ENCODE results near the gene GDPD1.
A peak's percentile ranks its signal among the peaks of the same experiment; 100 is the strongest.
"Not testable (repeated sequence)": the region's sequence is repeated elsewhere in the genome, so short reads cannot be mapped to it uniquely, and the experiment has no call there.

The GDPD1 gene

DNA sequence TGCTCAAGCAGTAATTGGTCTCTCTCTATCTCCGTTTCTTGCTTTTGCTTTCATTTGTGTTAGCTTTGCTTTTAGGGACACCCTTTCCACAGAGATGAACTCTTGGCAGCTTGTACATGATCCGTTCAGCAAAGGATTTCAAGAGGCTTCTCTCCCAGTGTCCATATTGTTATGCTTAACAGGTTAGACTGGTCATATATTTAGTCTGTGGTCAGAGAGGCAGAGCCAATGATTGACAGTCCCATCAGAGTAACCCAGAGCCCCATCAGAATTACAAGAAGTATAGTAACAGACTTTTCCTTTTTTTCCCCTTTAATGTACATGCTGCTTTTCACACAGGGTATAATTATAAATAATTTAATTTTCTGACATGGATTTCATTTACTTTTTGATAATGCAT is 34.4 kb downstream of the GDPD1 start:
- DNase-seq (ENCODE audit: low spot score) = no peak

DNA sequence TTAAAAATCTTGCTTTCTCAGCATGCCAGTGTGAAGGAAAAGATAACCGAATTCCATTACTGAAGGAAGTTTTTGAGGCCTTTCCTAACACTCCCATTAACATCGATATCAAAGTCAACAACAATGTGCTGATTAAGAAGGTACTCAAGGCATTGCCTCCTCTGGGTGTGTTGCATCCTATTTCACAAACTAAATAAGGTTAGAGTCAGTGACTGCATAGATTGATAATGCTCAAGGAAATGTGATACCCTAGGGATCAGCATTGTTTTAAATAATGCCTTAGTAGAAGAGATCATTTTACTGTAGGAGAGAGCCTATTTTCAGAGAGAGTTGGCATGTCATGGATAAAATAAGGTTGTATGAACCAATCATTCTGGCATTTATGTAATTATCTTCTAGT is 36.8 kb downstream of the GDPD1 start:
- DNase-seq (ENCODE audit: low spot score) = no peak

DNA sequence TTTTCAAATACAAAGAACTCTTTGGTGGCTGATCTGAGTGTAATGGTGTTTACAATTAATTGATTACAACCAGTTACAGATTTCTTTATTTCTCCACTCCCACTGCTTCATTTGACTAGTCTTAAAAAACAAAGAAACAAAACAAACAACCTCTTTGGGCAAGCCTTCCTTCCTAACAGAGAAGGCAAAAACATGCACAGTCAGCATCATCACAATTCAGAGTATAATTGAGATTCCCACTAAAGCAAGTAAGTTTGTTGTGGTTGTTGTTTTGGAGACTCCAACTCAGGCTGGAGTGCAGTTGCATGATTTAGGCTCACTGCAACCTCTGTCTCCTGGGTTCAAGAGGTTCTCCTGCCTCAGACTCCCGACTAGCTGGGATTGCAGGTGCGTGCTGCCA is 40.4 kb downstream of the GDPD1 start:
- DNase-seq (ENCODE audit: low spot score) = no peak

DNA sequence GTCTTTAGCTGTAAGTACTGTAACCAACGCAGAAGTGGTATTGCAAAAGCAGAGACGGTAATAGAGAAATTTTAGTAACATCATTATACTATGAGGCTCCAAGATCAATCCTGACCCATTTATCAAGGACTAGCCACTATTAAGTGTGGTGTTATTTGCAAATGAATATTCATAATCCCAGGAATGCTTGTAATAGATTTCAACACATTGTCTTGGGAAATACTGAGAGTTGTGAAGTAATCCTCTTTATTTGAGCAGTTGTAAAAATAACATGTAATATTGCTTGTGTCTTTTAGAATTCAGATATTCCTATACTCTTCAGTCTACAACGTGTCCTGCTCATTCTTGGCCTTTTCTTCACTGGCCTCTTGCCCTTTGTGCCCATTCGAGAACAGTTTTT is 46.4 kb downstream of the GDPD1 start:
- no peak for DNase-seq (ENCODE audit: low spot score)

DNA sequence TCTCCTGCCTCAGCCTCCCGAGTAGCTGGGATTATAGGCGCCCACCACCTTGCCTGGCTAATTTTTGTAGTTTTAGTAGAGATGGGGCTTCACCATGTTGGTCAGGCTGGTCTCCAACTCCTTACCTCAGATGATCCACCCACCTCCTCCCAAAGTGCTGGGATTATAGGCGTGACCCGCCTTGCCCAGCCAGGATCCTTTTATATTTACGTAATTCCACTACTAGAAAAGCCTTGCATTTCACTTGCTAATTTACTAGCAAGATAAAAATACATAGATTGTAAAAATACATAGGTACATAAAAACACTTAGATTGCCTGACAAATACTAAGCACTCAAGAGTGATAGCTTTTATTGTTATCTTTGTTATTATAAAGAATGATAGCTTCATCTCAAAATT is 47.5 kb downstream of the GDPD1 start:
- no peak for DNase-seq (ENCODE audit: low spot score)

DNA sequence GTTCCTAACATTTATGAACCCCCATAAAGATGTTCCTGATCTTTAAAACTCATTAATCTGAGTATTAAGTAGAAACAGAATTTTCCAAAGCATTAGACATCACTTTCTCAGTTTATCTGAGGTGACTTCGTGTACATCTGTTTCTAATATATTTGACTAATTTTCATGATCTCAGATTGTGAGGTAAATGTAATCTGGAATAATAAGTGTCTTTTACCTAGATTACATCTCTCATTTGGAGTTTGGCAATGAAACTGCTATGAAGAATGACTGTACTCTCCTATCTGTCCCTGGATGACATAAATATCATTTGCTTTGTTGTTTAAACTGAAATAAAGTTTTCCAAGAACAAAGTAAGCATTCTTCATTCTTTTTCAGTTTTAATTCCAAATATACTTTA is 55.3 kb downstream of the GDPD1 start:
- DNase-seq (ENCODE audit: low spot score) = no peak

DNA sequence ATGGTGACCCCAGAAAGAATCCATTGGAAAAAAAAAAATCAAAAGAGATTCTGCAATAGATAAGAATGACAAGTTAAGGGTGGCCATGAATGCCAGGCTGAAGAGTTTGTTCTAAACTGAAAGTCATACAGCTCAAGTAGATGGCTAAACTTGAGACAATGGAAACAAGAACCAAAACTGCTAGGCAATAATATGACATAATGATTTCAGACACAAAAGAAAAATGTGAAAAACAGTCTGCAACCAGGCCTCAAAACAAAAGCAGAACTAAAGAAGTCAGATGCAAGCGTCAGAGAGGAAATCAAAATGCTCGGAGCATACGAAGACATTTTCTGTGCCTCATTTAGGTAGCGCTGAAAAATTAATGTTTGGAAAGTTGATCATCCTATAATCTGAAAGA is 56.7 kb downstream of the GDPD1 start:
- DNase-seq (ENCODE audit: low spot score) = no peak

DNA sequence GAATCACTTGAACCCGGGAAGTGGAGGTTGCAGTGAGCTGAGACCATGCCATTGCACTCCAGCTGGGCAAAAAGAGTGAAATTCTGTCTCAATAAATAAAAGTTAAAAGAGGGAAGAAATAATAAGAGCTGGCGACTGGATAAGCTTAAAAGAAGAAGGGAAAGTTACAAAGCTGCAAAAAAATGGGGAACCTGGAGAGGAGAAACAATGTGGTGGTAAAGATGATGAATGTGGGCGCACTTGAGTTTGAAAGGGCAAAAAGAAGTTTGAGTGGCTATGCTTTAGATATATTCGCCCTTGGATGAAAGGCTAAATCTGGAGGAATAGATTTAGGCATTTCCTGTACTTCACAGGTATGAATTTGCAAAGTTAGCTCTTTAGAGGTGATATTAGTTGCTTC is 58.1 kb downstream of the GDPD1 start:
- DNase-seq (ENCODE audit: low spot score) = no peak

DNA sequence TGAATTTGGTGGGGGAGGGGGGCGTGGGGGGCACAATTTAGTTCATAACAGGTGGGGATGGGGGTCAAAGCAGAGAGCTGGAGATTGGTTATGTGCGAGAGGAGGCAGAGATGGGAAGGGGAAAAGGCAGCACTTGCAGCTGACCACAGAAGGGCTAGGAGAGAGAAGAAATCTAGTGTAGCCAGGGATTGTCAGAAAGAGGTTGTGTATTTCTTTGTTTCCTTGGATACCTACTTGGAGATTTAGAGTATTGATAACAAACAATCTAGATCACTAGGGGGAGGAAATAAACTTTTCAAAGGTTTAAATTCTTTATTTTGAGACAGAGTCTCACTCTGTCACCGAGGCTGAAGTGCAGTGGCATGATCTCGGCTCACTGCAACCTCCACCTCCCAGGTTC is 64.0 kb downstream of the GDPD1 start:
- no peak for DNase-seq (ENCODE audit: low spot score)

DNA sequence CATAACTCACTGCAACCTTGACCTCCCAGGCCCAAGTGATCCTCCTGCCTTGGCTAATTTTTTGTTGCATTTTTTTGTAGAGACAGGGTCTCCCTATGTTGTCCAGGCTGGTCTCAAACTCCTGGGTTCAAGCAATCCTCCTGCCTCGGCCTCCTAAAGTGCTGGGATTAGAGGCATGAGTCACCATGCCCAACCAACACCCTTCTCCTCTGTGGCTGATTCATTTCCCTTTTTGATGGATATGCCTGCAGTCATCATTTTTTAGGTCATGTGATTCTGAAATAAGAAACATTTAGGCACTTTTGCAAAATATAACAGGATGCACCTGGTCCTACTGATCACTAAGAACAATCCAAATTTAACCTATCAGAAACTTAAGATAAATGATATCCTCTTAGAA is 67.1 kb downstream of the GDPD1 start:
- DNase-seq (ENCODE audit: low spot score) = peak; percentile 68

DNA sequence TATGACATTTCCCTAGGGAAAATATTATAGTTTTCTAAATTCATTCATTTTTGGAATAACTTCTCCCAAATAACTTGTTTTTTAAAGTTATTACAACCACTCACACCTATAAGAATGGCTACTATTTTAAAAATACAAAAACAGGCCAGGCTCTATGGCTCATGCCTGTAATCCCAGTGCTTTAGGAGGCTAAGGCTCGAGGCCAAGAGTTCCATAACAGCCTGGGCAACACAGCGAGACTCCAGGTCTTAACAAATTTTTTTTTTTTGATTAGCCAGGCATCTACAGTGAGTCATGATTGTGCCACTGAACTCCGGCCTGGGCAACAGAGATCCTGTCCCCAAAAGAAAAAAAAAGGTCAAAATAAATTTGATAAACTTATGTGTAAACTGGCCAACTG is 67.6 kb downstream of the GDPD1 start:
- DNase-seq (ENCODE audit: low spot score) = no peak

DNA sequence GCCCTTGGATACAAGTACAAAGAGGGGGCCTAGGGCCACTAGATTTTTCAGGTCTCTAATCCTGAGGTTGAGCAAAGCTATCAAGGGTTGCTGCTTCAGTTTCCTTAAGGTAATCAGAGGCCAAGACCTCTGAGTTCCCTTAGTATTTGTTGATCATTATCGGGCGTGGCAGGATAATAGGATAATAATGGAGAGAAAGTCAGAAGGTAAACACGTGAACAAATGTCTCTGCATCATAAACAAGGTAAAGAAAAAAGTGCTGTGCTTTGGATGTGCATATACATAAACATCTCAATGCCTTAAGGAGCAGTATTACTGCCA is 69.6 kb downstream of the GDPD1 start:
- no peak for DNase-seq (ENCODE audit: low spot score)

DNA sequence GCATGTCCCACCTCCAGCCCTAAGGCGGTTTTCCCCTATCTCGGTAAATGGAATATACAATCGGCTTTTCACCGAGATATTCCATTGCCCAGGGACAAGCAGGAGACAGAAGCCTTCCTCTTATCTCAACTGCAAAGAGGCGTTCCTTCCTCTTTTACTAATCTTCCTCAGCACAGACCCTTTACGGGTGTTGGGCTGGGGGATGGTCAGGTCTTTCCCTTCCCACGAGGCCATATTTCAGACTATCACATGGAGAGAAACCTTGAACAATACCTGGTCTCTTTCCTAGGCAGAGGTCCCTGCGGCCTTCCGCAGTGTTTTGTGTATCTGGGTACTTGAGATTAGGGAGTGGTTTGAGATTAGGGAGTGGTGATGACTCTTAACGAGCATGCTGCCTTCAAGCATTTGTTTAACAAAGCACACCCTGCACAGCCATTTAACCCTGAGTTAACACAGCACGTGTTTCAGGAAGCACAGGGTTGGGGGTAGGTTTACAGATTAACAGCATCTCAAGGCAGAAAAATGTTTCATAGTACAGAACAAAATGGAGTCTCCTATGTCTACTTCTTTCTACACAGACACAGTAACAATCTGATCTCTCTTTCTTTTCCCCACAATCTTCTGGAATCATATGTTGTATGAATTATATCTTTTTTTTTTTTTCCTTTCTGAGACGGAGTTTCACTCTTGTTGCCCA is 70.1 kb downstream of the GDPD1 start:
- DNase-seq (ENCODE audit: low spot score) = not testable (repeated sequence)

DNA sequence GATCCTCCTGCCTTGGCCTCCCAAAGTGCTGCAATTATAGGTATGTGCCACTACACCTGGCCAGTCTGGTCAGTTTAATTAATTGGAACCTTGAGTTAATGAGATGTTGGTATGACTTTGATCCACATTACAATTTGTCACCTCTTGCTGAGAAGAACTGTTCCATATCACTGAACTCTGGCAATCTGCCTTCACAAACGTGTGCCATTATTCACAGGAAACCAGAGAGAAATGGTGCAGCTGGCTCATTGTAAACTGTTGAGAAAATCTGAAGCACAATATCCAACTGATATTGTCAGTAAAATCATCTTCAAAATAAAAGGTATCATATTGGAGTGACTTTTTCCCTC is 71.8 kb downstream of the GDPD1 start:
- no peak for DNase-seq (ENCODE audit: low spot score)

DNA sequence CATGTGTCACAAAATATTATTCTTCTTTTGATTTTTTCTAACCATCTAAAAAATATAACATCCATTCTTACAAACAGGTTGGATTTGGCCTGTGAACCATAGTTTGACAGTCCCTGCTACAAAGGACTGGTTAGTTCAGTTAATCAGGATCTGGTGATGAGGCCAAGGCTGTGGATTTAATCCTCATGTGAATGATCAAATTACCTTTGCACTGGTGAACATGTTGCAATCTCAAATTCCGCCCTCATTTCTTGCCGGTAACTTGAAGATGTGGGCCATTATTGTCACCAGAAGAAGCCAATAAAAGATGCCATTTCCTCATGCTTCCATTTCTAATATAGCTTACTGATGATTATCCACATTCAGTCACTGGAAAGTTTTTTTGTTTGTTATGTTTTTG is 75.9 kb downstream of the GDPD1 start:
- no peak for DNase-seq (ENCODE audit: low spot score)

DNA sequence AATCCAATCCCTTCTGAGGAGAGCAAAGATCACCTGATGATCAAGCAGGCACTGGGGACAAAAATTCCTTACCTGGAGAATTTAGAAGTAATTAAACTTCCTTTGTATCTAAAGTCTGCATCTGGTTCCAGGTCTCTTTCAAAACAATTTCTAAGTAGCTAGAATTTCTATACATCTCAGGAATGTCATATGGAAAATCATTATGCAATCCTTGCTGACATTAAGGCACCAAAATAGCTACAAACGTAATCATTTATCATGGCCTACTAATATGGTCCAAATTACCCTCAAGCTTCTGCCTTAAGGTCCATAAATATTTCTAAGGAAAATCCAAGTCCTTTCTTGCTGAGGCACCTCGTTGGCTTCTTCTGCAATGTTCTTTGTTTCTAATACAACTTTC is 78.2 kb downstream of the GDPD1 start:
- no peak for DNase-seq (ENCODE audit: low spot score)

DNA sequence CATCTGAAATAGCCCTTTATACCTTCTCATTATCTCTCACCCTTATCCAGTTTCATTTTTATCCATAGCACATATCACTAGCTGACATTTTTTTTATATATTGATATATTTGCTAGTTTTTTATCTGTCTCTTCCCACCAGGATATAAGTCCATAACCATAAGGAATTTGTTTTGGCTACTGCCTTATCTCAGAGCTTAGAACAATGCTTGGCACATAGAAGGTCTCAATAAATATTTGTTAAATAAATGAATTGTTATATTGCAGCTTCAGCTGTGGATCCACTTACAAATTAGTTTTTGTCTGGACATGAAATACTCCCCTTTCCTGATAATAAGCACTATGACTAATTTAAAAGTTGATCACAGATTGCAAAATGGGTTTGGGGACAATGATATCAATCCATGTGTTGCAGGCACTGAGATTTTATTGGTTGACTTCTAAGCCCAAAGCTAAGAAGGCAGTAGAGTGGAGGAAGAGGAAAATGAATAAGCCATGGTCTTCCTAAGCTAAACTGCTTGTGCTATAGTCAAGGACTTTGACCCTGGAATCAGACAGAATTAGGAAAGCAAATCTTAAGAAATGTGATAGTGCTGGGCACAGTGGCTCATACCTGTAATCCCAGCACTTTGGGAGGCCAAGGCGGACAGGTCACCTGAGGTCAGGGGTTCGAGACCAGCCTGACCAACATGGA is 79.2 kb downstream of the GDPD1 start:
- DNase-seq (ENCODE audit: low spot score) = no peak

DNA sequence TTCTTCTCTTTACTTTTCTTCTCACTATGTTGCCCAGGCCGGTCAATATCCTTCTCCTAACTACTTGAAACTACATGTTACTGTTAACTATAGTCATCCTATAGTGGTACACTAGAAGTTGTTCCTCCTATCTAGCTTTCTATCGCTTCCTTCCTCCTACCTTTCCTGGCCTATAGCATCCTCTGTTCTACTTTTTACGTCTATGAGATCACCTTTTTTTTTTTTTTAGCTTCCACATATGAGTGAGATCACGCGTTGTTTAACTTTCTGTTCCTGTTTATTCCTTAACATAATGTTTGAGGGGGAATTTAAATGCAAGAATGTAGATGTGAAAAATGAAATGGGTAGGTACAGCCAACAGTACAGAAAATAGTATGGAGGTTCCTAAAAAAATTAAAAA is 80.6 kb downstream of the GDPD1 start:
- DNase-seq (ENCODE audit: low spot score) = no peak

DNA sequence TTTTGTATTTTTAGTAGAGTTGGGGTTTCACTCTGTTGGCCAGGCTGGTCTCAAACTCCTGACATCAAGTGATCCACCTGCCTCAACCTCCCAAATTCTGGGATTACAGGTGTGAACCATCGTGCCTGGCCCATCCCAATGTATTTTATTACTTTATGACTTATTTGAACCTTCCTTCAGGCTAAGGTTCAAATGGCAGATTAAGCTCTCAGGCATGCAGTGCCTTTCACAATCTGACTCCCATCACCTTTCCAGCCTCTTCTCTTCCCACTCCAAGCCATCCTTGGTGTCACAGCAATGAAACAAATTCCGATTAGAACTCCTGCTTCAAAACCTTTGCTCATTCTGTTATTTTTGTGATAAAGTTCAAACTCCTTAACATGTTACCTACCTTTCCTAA is 84.5 kb downstream of the GDPD1 start:
- no peak for DNase-seq (ENCODE audit: low spot score)

DNA sequence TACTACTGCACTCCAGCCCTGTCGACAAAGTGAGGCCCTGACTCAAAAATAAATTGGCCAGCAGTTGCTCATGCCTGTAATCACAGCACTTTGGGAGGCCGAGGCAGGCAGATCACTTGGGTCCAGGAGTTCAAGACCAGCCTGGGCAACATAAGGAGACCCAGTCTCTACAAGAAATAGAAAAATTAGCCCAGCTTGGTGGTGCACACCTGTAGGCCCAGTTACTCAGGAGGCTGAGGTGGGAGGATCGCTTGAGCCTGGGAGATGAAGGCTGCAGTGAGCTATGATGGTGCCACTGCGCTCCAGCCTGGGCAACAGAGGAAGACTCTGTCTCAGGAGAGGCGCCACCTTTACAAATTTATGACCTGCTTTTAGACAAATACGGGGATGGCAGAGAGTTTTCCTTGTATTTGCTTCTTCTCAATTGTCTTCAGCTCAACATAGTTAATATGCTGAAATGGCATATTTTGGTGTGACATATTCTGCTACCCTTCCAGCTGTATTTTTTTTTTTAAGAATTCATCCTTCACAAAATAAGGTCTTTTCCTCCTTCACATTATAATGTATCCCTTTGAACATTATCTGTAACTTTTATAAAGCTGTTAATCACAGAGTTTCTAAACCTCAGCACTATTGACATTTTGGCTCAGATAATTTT is 90.1 kb downstream of the GDPD1 start:
- no peak for DNase-seq (ENCODE audit: low spot score)

DNA sequence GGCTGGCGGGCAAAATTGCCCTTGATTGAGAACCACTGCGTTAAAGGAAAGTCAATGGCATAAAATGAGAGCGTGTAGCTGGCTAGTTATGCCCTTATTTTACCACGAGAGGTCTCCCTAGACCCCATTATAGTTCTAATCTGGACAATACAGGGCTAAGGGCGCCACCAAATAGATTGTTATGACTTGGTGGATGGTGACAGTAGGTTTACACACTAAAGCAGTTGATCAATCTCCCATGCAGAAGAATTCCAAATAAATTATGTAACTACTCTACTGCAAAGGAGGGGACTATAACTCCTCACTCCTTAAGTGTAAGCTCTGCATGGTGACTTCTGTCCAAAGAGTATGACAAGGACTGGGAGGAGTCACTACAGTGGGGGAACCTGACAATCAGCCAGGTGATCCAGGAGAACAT is 90.7 kb downstream of the GDPD1 start:
- peak; percentile 75 for DNase-seq (ENCODE audit: low spot score)

DNA sequence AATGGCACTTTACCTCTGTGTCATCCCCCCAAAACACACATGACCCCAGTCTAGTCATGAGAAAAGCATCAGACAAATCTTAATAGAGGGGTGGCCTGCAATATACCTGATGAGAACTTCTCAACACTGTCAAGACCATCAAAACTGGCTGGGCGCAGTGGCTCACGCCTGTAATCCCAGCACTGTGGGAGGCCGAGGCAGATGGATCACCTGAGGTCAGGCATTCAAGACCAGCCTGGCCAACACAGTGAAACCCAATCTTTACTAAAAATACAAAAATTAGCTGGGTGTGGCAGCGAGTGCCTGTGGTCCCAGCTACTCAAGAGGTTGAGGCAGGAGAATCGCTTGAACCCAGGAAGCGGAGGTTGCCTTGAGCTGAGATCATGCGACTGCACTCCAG is 91.2 kb downstream of the GDPD1 start:
- not testable (repeated sequence) for DNase-seq (ENCODE audit: low spot score)

DNA sequence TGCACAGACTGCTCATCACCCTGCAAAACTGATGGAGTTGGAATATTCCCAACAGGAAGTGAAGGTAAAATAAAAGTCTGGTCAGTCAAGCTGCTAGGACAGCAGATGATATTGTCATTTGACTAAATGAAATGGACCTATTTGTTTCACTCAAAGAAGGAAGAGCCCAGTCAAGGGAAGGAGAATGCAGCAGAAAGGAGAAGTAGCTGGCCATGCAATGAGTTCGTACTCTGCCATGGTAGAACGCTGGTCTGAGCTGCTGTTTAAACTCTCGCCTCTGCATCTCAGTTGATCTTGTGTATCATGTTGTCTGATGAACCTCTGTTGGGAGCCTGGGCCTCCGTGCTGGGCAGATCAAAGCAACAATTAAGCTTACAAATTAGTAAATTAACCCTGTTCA is 95.6 kb downstream of the GDPD1 start:
- no peak for DNase-seq (ENCODE audit: low spot score)

All from RKO (cell line).